Sciatic nerve (tissue), 2 donors: Measurements from ENCODE around the gene JUNB. TPM values are rescaled to one million over a fixed set of nuclear protein-coding genes. Genes with fewer than 3 reads are reported as not detected.
"Not testable (repeated sequence)": the region's sequence is repeated elsewhere in the genome, so short reads cannot be mapped to it uniquely, and the experiment has no call there.

Source experiments
- ATAC-seq: fragments of 200-7000 bp; cut with Tn5 transposase; one replicate; pipeline ENCODE4 v1.9.1; 2020; ENCODE audit warnings: mild to moderate bottlenecking, moderate library complexity
- DNase-seq: peaks from one replicate; pipeline ENCODE4 v3.0.0-alpha.2; 2020; ENCODE audit warnings: low spot score
- intact Hi-C: fragments of 100-400 bp; cut with DNase I; formaldehyde crosslinking; loops from one replicate; pipeline ENCODE4 v1.14.2; 2022
- total RNA-seq: library from RNA; stranded (reverse); fragmentation: NEBNext Ultra II Directional; extraction: Animal tissue kit (Norgen Biotek cat#: 25700); gene quantifications from one replicate; pipeline ENCODE4 v1.2.1, GENCODE V29; 2021
- donor health status: DM: no; HTN: no; CAD: no.
- donor health status: DM: no; HTN: no; CAD: no.

Gene JUNB
- total RNA-seq, 1 donor from 2014 or later: 279 TPM

DNA sequence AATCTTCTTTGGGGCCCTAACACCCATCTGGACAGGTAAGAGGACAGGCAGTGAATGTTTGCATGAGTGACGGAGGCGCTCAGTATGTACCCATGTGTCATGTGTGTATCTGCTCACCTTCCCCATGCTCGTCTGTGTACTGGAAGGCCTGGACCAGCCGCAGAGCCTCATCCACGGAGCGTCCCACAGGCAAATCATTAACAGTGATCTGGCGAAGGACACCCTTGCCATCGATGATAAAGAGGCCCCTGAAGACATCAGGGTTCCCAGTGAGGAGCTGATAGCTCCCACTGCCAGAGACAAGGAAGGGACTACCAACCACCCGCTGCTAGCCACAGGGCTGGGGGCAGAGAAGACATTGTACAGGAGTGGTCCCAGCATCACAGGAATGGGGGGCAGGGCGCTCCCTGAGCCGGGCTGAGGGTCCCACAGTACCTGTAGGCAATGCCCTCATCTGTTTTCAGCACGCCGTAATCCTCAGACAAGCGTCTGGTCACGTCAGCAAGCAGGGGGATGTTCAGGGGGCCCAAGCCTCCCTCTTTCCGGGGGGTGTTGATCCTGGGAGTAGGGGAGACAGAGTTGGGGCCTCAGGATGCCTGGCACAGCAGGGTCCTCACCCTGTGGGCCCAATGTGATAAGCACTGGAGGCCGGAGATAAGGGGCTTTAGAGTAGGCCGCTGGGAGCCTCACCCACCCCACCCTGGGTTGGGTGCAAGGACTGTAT is 8.6 kb downstream of the JUNB start:
- intact Hi-C loops: loop anchor here (5.0 kb wide), 1 partner anchor 38 kb away; no protein-coding TSS in a partner anchor
- ATAC-seq (no peak), DNase-seq (no peak)

DNA sequence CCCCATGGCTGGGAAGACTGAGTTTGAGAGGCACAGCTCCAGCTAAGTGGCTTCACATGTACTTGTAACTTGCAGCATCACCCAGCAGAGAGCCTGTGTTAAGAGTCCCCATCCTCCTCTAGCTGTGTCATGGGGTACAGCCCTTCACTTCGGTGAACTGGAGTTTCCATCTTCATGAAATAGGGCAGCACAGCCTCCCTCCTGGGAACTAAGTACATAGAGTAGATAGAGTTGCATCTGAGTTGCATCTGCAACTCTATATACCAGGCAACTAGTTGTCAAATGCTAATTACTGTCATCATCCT is 9.1 kb downstream of the JUNB start:
- intact Hi-C loops: loop anchor here (5.0 kb wide), 1 partner anchor 38 kb away; no protein-coding TSS in a partner anchor
- DNase-seq: no peak

DNA sequence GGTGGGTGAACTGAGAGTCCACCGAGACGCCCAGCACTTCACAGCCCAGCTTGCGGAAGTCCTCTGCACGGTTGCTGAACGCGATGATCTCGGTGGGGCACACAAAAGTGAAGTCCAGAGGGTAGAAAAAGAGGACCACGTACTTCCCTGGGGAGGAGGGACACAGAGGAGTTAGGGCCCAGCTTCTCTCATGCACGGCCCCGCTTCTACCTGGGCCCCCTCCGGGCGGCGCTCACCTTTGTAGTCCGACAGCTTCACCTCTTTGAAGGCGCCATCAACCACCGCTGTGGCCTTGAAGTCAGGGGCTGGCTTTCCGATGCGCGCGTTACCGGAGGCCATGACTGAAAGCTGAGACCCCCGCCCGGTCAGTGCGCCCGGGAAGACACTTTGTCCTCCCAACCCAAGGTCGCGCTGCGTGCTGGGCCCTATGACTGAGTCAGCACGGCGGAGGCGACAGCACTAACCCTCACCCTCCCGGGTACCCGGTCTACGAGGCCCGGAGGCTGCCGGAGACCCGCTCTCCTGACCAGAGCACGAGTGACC is 9.7 kb downstream of the JUNB start:
- DNase-seq (peak; percentile 66), ATAC-seq (peak; percentile 38)
- intact Hi-C loops: loop anchor here (5.0 kb wide), 1 partner anchor 39 kb away; no protein-coding TSS in a partner anchor

More for the DNA sequence above, 9.1 kb downstream of the JUNB start:
- ATAC-seq: no peak

DNA sequence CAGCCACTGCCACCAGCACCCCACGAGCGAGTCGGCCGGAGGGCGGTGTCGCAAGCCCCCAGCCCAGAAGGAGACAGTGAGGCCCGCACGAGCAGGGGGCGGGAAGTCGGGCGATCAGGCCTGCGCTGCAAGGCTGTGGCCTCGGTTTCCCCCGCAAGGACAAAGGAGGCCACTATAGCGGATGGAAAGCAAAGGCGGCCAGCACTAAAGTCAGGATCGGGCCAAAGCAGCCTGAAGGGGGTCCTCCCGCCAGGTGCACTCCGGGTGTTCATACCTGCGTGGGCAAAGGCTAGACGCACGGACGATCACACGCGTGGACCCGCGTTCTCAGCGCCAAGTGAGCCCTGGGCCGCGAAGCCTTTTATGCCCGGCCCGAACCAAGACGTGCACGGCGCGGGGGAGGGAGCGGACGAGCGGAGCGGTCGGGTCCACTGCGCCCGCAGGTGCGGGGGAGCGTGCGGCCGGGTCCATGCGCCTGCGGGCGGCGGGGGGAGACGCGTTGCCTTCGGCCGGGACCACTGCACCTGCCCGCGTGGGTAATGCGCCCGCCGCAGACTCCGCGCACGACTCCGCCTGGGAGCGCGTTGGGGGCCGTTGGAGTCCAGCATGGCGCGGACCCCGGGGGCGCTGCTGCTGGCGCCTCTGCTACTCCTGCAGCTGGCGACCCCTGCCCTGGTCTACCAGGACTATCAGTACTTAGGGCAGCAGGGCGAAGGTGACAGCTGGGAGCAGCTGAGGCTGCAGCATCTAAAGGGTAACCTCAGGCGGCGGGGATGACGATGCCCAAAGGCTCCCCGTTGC is 10.4 kb downstream of the JUNB start, which contains the start of the genes PRDX2 and THSD8:
TSS of gene PRDX2 (minus strand) at position 335 of the 801 bp plus-strand sequence. CDS start 539 bp downstream, outside the sequence.
TSS of gene THSD8 (plus strand) at position 604 of the 801 bp plus-strand sequence. CDS start at position 607, 3 bp downstream.
- peak; percentile 87 for DNase-seq
- ATAC-seq: peak; percentile 85
- intact Hi-C loops: loop anchor here (5.0 kb wide), 1 partner anchor 39 kb away; no protein-coding TSS in a partner anchor

DNA sequence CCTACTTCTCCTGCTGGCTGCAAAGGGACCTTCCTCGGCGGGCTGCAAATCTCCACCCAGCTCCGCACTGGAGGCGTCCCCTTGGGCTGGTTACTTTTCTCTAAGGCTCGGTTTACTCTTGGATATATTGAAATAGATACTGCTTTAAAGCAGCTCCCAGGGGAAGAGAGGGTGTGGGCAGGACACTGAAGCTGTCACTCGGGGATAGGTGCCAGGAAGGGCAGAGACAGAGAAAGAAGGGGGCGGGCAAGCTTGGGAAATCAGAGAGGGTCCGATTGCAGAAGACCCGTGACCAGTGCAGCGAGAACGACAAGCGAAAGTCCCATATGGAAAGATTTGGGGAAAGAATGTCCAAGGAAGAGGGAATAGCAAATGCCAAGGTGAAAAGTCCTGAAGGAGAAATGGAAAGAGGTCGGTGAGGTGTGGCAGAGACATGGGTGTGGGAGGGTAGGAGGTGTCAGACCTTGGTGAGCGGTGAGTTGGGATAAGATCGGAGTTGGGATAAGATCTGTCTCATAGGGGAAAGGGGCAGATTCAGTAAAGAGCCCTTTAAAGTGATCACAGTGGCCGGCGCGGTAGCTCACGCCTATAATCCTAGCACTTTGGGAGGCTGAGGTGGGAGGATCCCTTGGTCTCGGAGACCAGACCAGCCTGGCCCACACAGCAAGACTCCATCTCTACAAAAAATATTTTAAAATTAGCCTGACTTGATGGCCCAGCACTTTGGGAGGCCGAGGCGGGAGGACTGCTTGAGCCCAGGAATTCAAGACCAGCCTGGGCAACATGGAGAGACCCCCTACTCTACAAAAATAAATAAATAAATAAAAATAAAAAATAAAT is 11.2 kb downstream of the JUNB start:
- DNase-seq (no peak), ATAC-seq (no peak)

DNA sequence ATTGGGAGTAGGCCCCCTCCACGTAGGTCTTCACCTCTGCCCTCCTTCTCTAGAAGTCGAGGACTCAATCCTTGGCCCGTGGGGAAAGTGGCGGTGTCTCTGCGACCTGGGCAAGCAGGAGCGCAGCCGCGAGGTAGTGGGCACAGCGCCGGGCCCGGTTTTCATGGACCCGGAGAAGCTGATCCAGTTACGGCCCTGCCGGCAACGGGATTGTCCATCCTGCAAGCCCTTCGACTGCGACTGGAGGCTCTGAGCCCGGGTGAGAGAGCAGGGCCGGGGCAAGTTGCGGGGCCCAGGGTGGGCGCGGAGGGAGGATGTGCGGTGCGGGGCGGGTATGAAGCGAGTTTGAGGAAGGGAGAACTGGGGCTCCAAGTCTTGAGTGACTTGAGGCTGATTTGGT is 12.8 kb downstream of the JUNB start:
- intact Hi-C loops: loop anchor here (5.0 kb wide), 1 partner anchor 42 kb away; no protein-coding TSS in a partner anchor
- ATAC-seq (no peak), DNase-seq (no peak)

More for the DNA sequence above, 11.2 kb downstream of the JUNB start:
- intact Hi-C loops: loop anchor here (5.0 kb wide), 1 partner anchor 40 kb away; no protein-coding TSS in a partner anchor

DNA sequence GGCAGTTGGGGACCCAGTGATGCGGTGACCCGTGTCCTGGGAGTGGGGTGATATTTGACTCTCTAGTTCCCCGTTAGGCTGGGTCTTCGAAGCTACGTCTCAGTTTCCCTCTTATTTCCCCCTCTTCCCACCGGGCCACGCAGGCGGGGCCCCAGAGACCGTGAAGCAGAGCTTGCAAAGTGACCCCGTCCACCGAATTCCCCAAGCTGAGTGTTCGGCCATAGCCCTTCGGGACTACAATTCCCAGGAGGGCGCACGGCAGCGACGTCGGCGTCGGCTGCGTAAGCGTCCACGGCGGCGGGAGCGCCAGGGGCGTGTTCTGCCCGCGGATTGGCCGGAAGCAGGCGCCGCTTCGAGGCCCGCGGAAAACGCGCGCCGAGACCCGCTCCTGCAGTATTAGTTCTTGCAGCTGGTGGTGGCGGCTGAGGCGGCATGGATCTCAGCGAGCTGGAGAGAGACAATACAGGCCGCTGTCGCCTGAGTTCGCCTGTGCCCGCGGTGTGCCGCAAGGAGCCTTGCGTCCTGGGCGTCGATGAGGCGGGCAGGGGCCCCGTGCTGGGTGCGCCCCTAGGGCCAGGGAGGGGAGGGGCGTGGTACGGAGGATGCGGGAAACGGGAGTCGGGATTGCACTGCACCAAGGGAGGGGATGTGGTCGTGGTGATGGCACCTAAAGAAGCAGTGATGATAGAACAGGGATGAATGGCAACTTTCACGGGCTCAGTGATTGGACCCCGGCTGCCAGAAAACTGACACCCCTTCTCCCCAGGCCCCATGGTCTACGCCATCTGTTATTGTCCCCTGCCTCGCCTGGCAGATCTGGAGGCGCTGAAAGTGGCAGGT is 15.2 kb downstream of the JUNB start, which contains the start of gene RNASEH2A:
TSS of gene RNASEH2A (plus strand) at position 343 of the 840 bp plus-strand sequence. CDS start at position 433, 90 bp downstream.
- peak; percentile 94 for DNase-seq
- intact Hi-C loops: no loop called here
- peak; percentile 95 for ATAC-seq

DNA sequence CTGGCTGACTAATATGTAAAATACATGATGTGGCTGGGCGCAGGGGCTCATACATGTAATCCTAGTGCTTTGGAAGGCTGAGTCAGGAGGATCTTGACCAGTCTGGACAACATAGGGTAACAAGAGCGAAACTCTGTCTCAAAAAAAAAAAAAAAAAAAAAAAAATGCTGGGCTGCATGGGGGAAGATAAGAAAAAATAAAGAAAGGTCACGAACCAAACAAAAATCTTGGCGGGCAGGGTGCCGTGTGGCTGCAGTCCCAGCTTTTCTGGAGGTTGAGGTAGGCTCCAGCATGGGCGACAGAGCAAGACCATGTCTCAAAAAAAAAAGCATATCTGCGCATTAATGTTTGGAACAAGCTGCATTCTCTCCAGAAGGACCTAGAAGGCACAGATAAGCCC is 23.8 kb downstream of the JUNB start:
- no peak for ATAC-seq
- intact Hi-C loops: no loop called here

DNA sequence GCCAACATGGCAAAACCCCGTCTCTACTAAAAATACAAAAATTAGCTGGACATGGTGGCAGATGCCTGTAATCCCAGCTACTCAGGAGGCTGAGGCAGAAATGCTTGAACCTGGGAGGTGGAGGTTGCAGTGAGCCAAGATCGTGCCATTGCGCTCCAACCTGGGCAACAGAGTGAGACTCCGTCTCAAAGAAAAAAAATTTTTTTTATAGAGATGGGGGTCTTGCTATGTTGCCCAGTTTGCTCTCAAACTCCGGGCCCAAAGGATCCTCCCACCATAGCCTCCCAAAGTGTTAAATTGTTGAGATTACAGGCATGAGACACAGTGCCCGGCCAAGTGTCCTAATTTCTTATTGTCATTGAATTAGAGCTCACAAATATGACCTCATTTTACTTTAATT is 25.9 kb downstream of the JUNB start:
- intact Hi-C loops, DNase-seq, ATAC-seq: not testable (repeated sequence)

More for the DNA sequence above, 23.8 kb downstream of the JUNB start:
- DNase-seq: no peak

DNA sequence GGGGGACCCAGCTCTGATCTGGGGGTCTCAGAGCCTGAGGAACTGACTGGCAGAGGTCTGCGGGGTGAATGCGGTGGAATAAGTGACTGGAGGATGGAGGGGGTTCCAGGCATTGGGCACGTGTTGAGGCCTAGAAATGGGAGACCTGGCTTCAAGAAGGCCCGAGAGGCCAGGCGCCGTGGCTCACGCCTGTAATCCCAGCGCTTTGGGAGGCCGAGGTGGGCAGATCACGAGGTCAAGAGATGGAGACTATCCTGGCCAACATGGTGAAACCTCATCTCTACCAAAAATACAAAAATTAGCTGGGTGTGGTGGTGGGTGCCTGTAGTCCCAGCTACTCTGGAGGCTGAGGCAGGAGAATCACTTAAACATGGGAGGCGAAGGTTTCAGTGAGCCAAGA is 26.5 kb downstream of the JUNB start:
- ATAC-seq, intact Hi-C loops, DNase-seq: not testable (repeated sequence)

DNA sequence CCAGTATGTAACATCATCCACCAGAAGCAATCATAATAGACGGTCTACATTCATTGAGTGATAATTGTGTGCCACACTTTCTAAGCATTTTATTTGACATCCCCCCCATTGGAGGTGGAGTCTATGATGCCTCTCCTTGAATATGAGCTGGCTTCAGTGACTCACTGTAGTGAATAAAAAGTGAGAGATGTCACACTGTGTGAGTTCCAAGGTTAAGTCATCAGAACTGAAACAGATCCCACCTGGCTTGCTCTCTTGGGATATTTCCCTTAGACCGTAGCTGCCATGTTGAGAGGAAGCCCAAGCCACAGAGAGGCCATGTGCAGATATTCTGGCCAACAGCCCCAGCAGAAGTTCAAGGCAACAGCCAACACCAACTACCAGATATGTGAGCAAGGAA is 30.5 kb downstream of the JUNB start:
- DNase-seq: no peak
- intact Hi-C loops: no loop called here

DNA sequence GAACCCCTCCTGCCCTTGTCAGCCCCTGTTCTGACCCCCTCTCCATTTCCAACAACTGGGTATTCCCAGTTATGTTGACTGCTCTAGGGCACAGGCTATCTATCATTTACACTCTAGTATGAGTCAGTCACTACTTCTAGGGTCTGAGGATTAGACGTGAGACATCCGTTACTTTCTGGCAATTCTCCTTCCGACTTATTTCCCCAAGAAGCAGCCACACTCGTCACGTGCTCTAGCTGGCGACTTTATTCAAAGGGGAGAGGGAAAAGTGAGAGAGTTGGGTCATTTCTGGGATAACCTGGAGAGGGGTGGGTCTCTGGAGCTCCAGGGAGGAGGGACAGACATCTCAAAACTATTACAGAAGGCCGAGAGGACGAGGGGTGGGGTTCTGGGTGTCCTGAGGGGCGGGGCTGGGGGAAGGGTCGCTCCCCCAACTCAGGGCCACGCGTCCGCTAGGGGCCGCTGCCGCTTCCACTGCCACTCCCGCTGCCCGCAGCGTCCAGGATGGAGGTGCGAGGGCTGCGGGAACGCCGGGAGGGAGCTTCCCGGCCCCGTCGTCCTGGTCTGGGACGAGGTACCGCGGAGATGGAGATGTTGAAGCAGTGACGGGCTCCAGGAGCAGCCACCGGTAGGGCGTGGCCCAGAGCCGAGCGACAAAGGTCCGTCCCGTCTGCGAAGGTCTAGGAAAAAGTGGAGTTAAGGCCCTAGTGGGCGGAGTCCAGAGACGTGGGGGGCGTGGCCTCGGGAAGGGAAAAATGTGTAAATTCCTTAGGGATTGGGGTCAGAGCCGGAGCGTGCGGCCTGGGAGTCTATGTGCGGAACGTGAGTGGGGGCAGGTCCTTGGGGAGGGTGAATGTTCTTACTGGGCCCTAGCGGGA is 34.2 kb downstream of the JUNB start:
- ATAC-seq (no peak), DNase-seq (no peak)
- intact Hi-C loops: no loop called here

More for the DNA sequence above, 30.5 kb downstream of the JUNB start:
- no peak for ATAC-seq

DNA sequence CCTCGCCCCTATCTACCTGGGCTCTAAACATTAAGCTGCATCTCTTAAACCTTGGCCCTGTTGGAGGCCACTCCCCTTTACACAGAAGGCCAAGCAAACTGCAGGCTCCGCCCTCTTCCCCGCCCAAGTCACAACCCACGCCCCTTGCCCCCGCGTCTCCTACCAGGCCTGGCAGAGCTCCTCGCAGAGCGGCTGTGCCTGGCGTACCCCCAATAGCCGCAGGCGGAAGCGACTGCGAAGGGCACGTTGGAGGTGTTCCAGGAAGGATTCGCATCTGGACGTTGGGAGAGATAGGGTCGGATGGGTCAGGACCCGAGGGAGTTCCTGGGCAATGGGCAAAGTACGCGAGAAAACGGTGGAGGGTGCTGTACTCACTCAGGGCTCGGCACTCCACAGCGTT is 37.2 kb downstream of the JUNB start:
- no peak for DNase-seq
- no peak for ATAC-seq
- intact Hi-C loops: no loop called here

DNA sequence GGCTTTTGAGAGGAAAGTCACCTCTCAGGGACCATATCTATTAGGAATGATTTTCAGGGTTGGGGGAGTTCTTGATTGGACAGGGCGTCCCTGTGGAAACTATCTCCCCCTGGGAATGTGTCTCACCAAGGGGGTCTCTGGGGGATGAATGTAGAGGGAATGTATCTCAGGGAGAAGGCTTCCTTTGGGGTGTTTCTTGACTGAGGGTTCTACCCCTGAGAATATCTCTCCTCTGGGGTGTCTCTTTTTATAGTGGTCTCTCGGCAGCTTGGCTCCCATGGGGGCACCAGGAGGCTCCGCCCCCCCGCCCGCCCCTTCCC is 42.1 kb downstream of the JUNB start:
- intact Hi-C loops: no loop called here
- ATAC-seq (no peak), DNase-seq (no peak)

DNA sequence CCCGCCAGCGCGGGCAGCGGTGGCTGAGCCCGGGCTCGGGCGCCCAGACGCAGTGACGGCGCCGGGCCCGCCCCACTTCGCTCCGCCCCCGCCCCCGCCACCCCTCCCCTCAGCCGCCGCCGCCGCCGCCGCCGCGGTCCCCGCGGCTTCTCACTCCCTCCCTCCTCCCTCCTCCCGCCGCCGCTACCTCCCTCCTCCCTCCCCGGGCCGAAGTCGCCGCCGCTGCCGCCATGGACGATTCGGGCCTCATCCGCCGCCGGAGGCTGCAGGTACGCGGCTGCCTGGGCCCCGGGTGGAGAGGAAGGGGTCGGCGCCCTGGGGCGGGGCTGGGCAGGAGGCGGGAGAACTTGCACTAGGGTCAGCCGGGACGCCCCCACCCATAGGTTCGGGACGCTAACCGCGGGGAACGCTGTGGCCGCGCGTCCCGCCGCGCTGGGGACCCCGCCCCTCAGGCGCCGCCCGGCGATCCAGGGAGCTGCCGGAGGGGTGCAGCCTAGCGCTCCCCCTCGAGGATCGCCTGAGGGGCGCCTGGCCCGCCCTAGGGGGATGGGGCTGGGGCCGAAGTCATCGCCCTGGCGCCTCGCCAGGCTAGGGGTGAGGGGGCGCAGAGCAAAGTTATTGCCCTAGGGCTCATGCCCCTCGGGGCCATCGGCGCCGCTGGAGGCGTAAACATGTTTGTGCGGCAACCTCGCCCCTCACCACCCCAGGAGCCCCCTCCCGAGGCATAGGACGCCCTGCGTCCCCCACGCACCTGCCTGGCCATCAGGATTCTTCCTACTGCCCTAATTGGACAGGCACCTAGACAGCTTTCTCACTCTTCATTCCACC is 42.7 kb downstream of the JUNB start:
- intact Hi-C loops: no loop called here
- ATAC-seq: no peak
- peak; percentile 59 for DNase-seq

DNA sequence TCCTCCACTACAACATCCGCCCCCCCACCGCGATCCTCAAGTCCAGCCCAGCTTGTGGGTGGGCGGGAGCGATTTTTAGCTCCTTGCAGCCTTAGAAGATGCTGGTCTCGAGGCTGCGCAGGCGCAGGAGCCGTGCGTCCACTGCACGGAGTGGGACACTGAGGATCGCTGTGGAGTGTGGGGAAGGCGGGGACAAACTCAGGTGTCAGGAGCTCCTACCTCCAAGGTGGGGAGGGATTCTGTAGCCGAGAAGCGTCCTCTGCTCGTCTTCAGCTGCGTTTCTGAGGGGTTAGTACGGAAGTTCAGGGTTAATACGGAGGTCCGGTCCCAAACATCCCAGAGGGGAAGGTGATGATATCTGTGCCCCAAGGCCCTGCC is 43.3 kb downstream of the JUNB start, which contains the start of gene RTBDN:
TSS of gene RTBDN (minus strand) at position 14 of the 378 bp plus-strand sequence. CDS start 4,600 bp downstream, outside the sequence.
- DNase-seq (no peak), ATAC-seq (no peak)
- intact Hi-C loops: no loop called here
